SK-N-SH treated with all-trans-retinoic acid at 6 μM for 48 hours (cell line): Measurements from ENCODE around the gene ALKBH1.

Source experiments
- OSR1 ChIP-seq: fragments of 250-450 bp; sonication (Bioruptor Pico); IDR thresholded peaks from 2 replicates; pipeline ENCODE4 v1.8.0; 2022; ENCODE audit warnings: moderate library complexity, mild to moderate bottlenecking, inconsistent platforms
- PPARA ChIP-seq: fragments of 250-450 bp; sonication (Bioruptor Pico); IDR thresholded peaks from 2 replicates; pipeline ENCODE4 v1.5.0; 2020; ENCODE audit warnings: mild to moderate bottlenecking, borderline replicate concordance
- TCF4 ChIP-seq: fragments of 250-450 bp; sonication (Bioruptor Pico); IDR thresholded peaks from 2 replicates; pipeline ENCODE4 v1.8.0; 2021; ENCODE audit warnings: mild to moderate bottlenecking, moderate library complexity, borderline replicate concordance
- ZC3H10 ChIP-seq: fragments of 250-450 bp; sonication (Bioruptor Pico); IDR thresholded peaks from 2 replicates; pipeline ENCODE4 v1.5.1; 2021; ENCODE audit warnings: mild to moderate bottlenecking, moderate library complexity
- ZFP30 ChIP-seq: fragments of 450-650 bp; formaldehyde crosslinking; IDR thresholded peaks from 2 replicates; pipeline ENCODE4 v1.5.0; 2022; ENCODE audit warnings: mild to moderate bottlenecking, moderate library complexity
- ZNF565 ChIP-seq: fragments of 450-650 bp; formaldehyde crosslinking; conservative IDR thresholded peaks from 2 replicates; pipeline ENCODE4 v1.5.0; 2020; ENCODE audit warnings: low read depth, mild to moderate bottlenecking, moderate library complexity
- TF ChIP-seq, protein P1 (sequence below): fragments of 250-450 bp; sonication (Bioruptor Pico); IDR thresholded peaks from 2 replicates; pipeline ENCODE4 v1.5.1; 2021; ENCODE audit warnings: mild to moderate bottlenecking, moderate library complexity

DNA sequence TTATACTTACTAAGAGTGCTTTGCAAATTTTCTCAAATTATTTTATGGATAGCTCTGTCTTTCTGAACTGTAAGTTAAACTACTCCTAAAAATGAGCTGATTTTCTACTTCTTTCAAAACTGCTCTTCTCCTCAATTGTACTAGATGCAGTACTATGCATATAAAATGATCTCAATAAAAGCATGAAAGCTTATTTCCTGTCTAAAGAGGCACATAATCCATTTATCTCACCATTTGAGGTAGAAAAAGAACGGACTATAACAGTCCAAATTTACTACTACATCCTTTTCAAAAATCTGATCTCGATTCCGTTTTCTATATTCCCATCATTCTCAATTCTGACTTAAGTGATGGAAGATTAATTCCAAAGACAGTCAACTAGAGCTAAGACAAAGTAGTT, 14.5 kb upstream of the ALKBH1 start:
- TF ChIP-seq PPARA (no peak), ZNF565 (CRISPR knock-in tag) (no peak), ZFP30 (no peak), TCF4 (no peak), ZC3H10 (no peak), OSR1 (CRISPR knock-in tag) (no peak)
- TF ChIP-seq, protein P1, sequence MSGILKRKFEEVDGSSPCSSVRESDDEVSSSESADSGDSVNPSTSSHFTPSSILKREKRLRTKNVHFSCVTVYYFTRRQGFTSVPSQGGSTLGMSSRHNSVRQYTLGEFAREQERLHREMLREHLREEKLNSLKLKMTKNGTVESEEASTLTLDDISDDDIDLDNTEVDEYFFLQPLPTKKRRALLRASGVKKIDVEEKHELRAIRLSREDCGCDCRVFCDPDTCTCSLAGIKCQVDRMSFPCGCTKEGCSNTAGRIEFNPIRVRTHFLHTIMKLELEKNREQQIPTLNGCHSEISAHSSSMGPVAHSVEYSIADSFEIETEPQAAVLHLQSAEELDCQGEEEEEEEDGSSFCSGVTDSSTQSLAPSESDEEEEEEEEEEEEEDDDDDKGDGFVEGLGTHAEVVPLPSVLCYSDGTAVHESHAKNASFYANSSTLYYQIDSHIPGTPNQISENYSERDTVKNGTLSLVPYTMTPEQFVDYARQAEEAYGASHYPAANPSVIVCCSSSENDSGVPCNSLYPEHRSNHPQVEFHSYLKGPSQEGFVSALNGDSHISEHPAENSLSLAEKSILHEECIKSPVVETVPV (CRISPR knock-in tag), result no peak
